Uterus (tissue), 4 donors: ENCODE results near the gene DDX47. TPM values are rescaled to one million over a fixed set of nuclear protein-coding genes. Genes with fewer than 3 reads are reported as not detected.
"Not testable (repeated sequence)": the region's sequence is repeated elsewhere in the genome, so short reads cannot be mapped to it uniquely, and the experiment has no call there.

ENCODE experiments used
- DNase-seq, 2 donors: peaks; one replicate each; pipeline ENCODE4 v3.0.0-alpha.2; 2019 to 2020
- H3K27ac ChIP-seq, 2 donors: fragments of 200-600 bp; sonication (generic); 1 replicate in 1 of 2; 2 replicates in 1 of 2; pipeline ENCODE4 v1.5.1; 2016 to 2018
- H3K27me3 ChIP-seq, 2 donors: fragments of 200-600 bp; sonication (generic); one replicate each; pipeline ENCODE4 v1.5.1; 2018 to 2019; ENCODE audit warnings: control low read depth in 1 of 2
- H3K36me3 ChIP-seq, 2 donors: fragments of 200-600 bp; sonication (generic); one replicate each; pipeline ENCODE4 v1.5.1; 2019; ENCODE audit warnings: control low read depth in 1 of 2
- H3K4me1 ChIP-seq, 2 donors: fragments of 200-600 bp; sonication (generic); one replicate each; pipeline ENCODE4 v1.5.1; 2018 to 2019; ENCODE audit warnings: control low read depth in 1 of 2
- H3K4me3 ChIP-seq, 2 donors: fragments of 200-600 bp; sonication (generic); 1 replicate in 1 of 2; 2 replicates in 1 of 2; pipeline ENCODE4 v1.5.1; 2018 to 2019; ENCODE audit warnings: mild to moderate bottlenecking in 1 of 2
- H3K9me3 ChIP-seq, 2 donors: fragments of 200-600 bp; sonication (generic); one replicate each; pipeline ENCODE4 v1.5.1; 2019; ENCODE audit warnings: control low read depth in 1 of 2
- CTCF ChIP-seq, 4 experiments: fragments of 200-600 bp in 2 of 4; fragments of 450-650 bp in 2 of 4; sonication (generic) in 2 of 4; IDR thresholded peaks; one replicate each; pipeline ENCODE4 v1.5.1; 2016 to 2019; ENCODE audit warnings: antibody characterized with exemption in 4 of 4, mild to moderate bottlenecking in 2 of 4, moderate library complexity in 1 of 4
- POLR2A ChIP-seq, 2 donors: fragments of 450-650 bp; IDR thresholded peaks; one replicate each; pipeline ENCODE4 v1.6.1; 2016; ENCODE audit warnings: antibody characterized with exemption in 2 of 2, mild to moderate bottlenecking in 1 of 2, moderate library complexity in 1 of 2
- intact Hi-C: fragments of 100-400 bp; cut with DNase I; formaldehyde crosslinking; loops from one replicate; pipeline ENCODE4 v1.15.1; 2023; ENCODE audit warnings: low total_unique reads
- total RNA-seq, 4 donors: library from RNA; depleted of rRNA in 3 of 4; stranded (reverse); fragments of >200 nt in 3 of 4; gene quantifications; one replicate each; pipeline versions ENCODE4 v1.1.0 to v1.2.4, GENCODE V29; 2014 to 2023
- donor health status: DM: yes; HTN: yes; CAD: no.

The DDX47 gene
- total RNA-seq, 4 donors from 2014 or later, result 42.1 to 105 (median 57.2) TPM

GRCh38 chr12:12835378-12836146 is 22.4 kb downstream of the DDX47 start:
- H3K27me3 ChIP-seq, result no peaks in the 10 kb centered on the region
- DNase-seq, result no peak
- TF ChIP-seq POLR2A (IDR thresholded peaks at IDR 0.05), result no peak
- TF ChIP-seq CTCF (IDR thresholded peaks at IDR 0.05), result no peak
- no peak overlapping the region for H3K4me3 ChIP-seq
- H3K36me3 ChIP-seq, result no peaks in the 10 kb centered on the region
- intact Hi-C loops, result no loop called here
- no peaks in the 10 kb centered on the region for H3K4me1 ChIP-seq
- no peaks in the 10 kb centered on the region for H3K9me3 ChIP-seq
- H3K27ac ChIP-seq, result peak overlapping the region in 1 of 2 donors; percentile 15

- Histone ChIP-seq H3K27ac (no peak overlapping the region), H3K4me1 (no peaks in the 10 kb centered on the region), H3K27me3 (no peaks in the 10 kb centered on the region), H3K9me3 (no peaks in the 10 kb centered on the region), H3K4me3 (no peak overlapping the region), H3K36me3 (no peaks in the 10 kb centered on the region)
- intact Hi-C loops, result no loop called here
- TF ChIP-seq POLR2A (IDR thresholded peaks at IDR 0.05) (no peak), CTCF (IDR thresholded peaks at IDR 0.05) (no peak)
- DNase-seq, result no peak
Measured at GRCh38 chr12:12836571-12836970, 23.4 kb downstream of the DDX47 start.

GRCh38 chr12:12837025-12837812 is 24.1 kb downstream of the DDX47 start:
- Histone ChIP-seq H3K9me3 (no peaks in the 10 kb centered on the region), H3K27me3 (no peaks in the 10 kb centered on the region), H3K4me1 (no peaks in the 10 kb centered on the region), H3K4me3 (no peak overlapping the region), H3K36me3 (no peaks in the 10 kb centered on the region), H3K27ac (no peak overlapping the region)
- intact Hi-C loops, result no loop called here
- TF ChIP-seq POLR2A (IDR thresholded peaks at IDR 0.05) (no peak), CTCF (IDR thresholded peaks at IDR 0.05) (peak; percentile 36 to 67 (median 59))
- DNase-seq, result peak; percentile 48 to 55

GRCh38 chr12:12837813-12838153 is 24.6 kb downstream of the DDX47 start:
- intact Hi-C loops, result no loop called here
- no peak for TF ChIP-seq POLR2A (IDR thresholded peaks at IDR 0.05)
- TF ChIP-seq CTCF (IDR thresholded peaks at IDR 0.05), result no peak
- no peaks in the 10 kb centered on the region for H3K36me3 ChIP-seq
- H3K4me1 ChIP-seq, result no peaks in the 10 kb centered on the region
- H3K9me3 ChIP-seq, result no peaks in the 10 kb centered on the region
- H3K4me3 ChIP-seq, result no peak overlapping the region
- DNase-seq, result no peak
- H3K27ac ChIP-seq, result no peak overlapping the region
- no peaks in the 10 kb centered on the region for H3K27me3 ChIP-seq

- no peak overlapping the region for H3K27ac ChIP-seq
- intact Hi-C loops, result no loop called here
- TF ChIP-seq CTCF (IDR thresholded peaks at IDR 0.05) (no peak), POLR2A (IDR thresholded peaks at IDR 0.05) (no peak)
- H3K9me3 ChIP-seq, result no peaks in the 10 kb centered on the region
- H3K4me3 ChIP-seq, result no peak overlapping the region
- no peak for DNase-seq
- H3K4me1 ChIP-seq, result no peaks in the 10 kb centered on the region
- no peaks in the 10 kb centered on the region for H3K36me3 ChIP-seq
- no peaks in the 10 kb centered on the region for H3K27me3 ChIP-seq
Measured at GRCh38 chr12:12839003-12839395, 25.9 kb downstream of the DDX47 start.

- H3K36me3 ChIP-seq, H3K4me3 ChIP-seq, DNase-seq, H3K27me3 ChIP-seq, intact Hi-C loops, H3K4me1 ChIP-seq, H3K27ac ChIP-seq, H3K9me3 ChIP-seq: not testable (repeated sequence)
Measured at GRCh38 chr12:12839439-12839838, 26.3 kb downstream of the DDX47 start.
